B cell (primary cell): ENCODE results near the gene PPP1CB. TPM values are rescaled to one million over a fixed set of nuclear protein-coding genes. Genes with fewer than 3 reads are reported as not detected.

Experiments used
- ATAC-seq: fragments of 200-7000 bp; cut with Tn5 transposase; one replicate; pipeline ENCODE4 v1.10.0; 2021; ENCODE audit warnings: low read depth, mild to moderate bottlenecking, moderate number of reproducible peaks, moderate library complexity
- CTCF ChIA-PET: fragments of 350-600 bp; sonication (Branson Sonifier 250); formaldehyde crosslinking; loops from one replicate; lab custom pipeline; 2021; ENCODE audit warnings: antibody characterized with exemption, inconsistent platforms; lab: Charles Lee
- POLR2A ChIA-PET: fragments of 350-600 bp; sonication (Branson Sonifier 250); formaldehyde crosslinking; loops from one replicate; lab custom pipeline; 2021; ENCODE audit warnings: antibody characterized with exemption; lab: Charles Lee
- DNase-seq: peaks from one replicate; pipeline ENCODE4 v3.0.0; 2013
- H2AFZ ChIP-seq: 2 replicates; pipeline ENCODE4 v1.6.1; 2012; ENCODE audit warnings: mild to moderate bottlenecking, low read depth, low read length; ENCODE audit not compliant: insufficient read depth, poor library complexity, severe bottlenecking
- H3K27ac ChIP-seq, 2 donors: 1 replicate in 1 of 2; 2 replicates in 1 of 2; pipeline ENCODE4 v1.5.1; 2012 to 2013; ENCODE audit warnings: low read length in 2 of 2, mild to moderate bottlenecking in 2 of 2, moderate library complexity in 1 of 2
- H3K27me3 ChIP-seq, 4 experiments: fragments of 200-600 bp in 1 of 4; sonication (generic) in 1 of 4; replicated peaks in 1 of 4; 1 replicate in 2 of 4; 2 replicates in 2 of 4; pipeline versions ENCODE4 v1.6.1 to v1.7.0; 2013 to 2016; ENCODE audit warnings: low read length in 3 of 4, mild to moderate bottlenecking in 2 of 4, mixed read lengths in 1 of 4, moderate library complexity in 1 of 4; ENCODE audit not compliant: insufficient read depth in 4 of 4, control insufficient read depth in 3 of 4; ENCODE audit errors: control extremely low read depth in 1 of 4
- H3K36me3 ChIP-seq, 2 experiments: replicated peaks in 1 of 2; 1 replicate in 1 of 2; 2 replicates in 1 of 2; pipeline versions ENCODE4 v1.6.1 to v1.7.1; 2013; ENCODE audit warnings: low read length in 1 of 2; ENCODE audit not compliant: insufficient read depth in 2 of 2, control insufficient read depth in 1 of 2; ENCODE audit errors: control extremely low read depth in 1 of 2, extremely low read depth in 1 of 2
- H3K4me1 ChIP-seq, 2 donors: fragments of 200-600 bp in 1 of 2; sonication (generic) in 1 of 2; 1 replicate in 1 of 2; 2 replicates in 1 of 2; pipeline versions ENCODE4 v1.5.1 to v1.6.1; 2013 to 2017; ENCODE audit warnings: low read length in 2 of 2; ENCODE audit not compliant: control insufficient read depth in 2 of 2, insufficient read depth in 2 of 2
- H3K4me2 ChIP-seq: replicated peaks from 2 replicates; pipeline ENCODE3; 2012; ENCODE audit warnings: mild to moderate bottlenecking, low read depth, low read length; ENCODE audit not compliant: poor library complexity, severe bottlenecking
- H3K4me3 ChIP-seq, 5 experiments: fragments of 200-600 bp in 1 of 5; sonication (generic) in 1 of 5; 1 replicate in 3 of 5; 2 replicates in 2 of 5; pipeline versions ENCODE4 v1.5.1 to v1.7.0; 2011 to 2016; ENCODE audit warnings: low read length in 4 of 5, mild to moderate bottlenecking in 4 of 5, low read depth in 2 of 5, control low read depth in 1 of 5, moderate library complexity in 1 of 5; ENCODE audit not compliant: insufficient read depth in 1 of 5; ENCODE audit errors: control extremely low read depth in 1 of 5, extremely low read depth in 1 of 5
- H3K79me2 ChIP-seq: fragments of 200-600 bp; sonication (generic); one replicate; pipeline ENCODE4 v1.6.0; 2016; ENCODE audit warnings: low read length; ENCODE audit not compliant: control insufficient read depth, insufficient read depth
- H3K9ac ChIP-seq: fragments of 200-600 bp; sonication (generic); 2 replicates; pipeline ENCODE4 v1.6.1; 2017; ENCODE audit warnings: mild to moderate bottlenecking, low read length, moderate library complexity
- H3K9me3 ChIP-seq, 3 donors: one replicate each; pipeline versions ENCODE4 v1.6.1 to v1.7.1; 2013; ENCODE audit warnings: low read length in 2 of 3; ENCODE audit not compliant: control insufficient read depth in 2 of 3, insufficient read depth in 1 of 3; ENCODE audit errors: control extremely low read depth in 1 of 3
- H4K20me1 ChIP-seq: 2 replicates; pipeline ENCODE4 v1.6.0; 2012; ENCODE audit warnings: mild to moderate bottlenecking, low read length; ENCODE audit not compliant: insufficient read depth, control insufficient read depth, poor library complexity, severe bottlenecking
- H3K27ac Mint-ChIP-seq: one replicate; pipeline ENCODE4 v1.8.0; 2021; ENCODE audit warnings: mixed read lengths
- H3K27me3 Mint-ChIP-seq: one replicate; pipeline ENCODE4 v1.8.0; 2021; ENCODE audit warnings: mixed read lengths
- H3K4me1 Mint-ChIP-seq: one replicate; pipeline ENCODE4 v1.8.0; 2021; ENCODE audit warnings: mixed read lengths
- H3K4me3 Mint-ChIP-seq: one replicate; pipeline ENCODE4 v1.8.0; 2021; ENCODE audit warnings: mixed read lengths
- H3K9me3 Mint-ChIP-seq: one replicate; pipeline ENCODE4 v1.8.0; 2022; ENCODE audit warnings: mixed read lengths; ENCODE audit not compliant: insufficient read depth
- CTCF ChIP-seq: fragments of 200-600 bp; IDR thresholded peaks from one replicate; pipeline ENCODE4 v1.8.0; 2022; ENCODE audit warnings: antibody characterized with exemption, mild to moderate bottlenecking
- EZH2 ChIP-seq: IDR thresholded peaks from 2 replicates; pipeline ENCODE4 v1.6.1; 2012; ENCODE audit warnings: borderline replicate concordance, low read depth, mild to moderate bottlenecking, moderate library complexity, low read length; ENCODE audit not compliant: insufficient read depth, poor library complexity, severe bottlenecking
- WGBS: methylation state at CpG from one replicate; pipeline ENCODE4 v1.1.5; 2013; ENCODE audit warnings: missing lambda C conversion rate; ENCODE audit not compliant: insufficient coverage; 5-methylcytosine and 5-hydroxymethylcytosine counted together
- intact Hi-C: fragments of 100-400 bp; cut with micrococcal nuclease; formaldehyde crosslinking; loops from one replicate; pipeline ENCODE4 v1.10.0; 2022
- polyA plus RNA-seq: library from polyadenylated mRNA; depleted of rRNA; stranded (reverse); fragments of >200 nt; gene quantifications from 2 replicates; pipeline ENCODE4 v1.2.3, GENCODE V29; 2012
- total RNA-seq, 2 donors: library from RNA; stranded (reverse); fragments of 120-200 nt in 1 of 2; gene quantifications; 1 replicate in 1 of 2; 2 replicates in 1 of 2; pipeline versions ENCODE4 v1.2.3 to v1.2.4, GENCODE V29; 2013 to 2022

PPP1CB gene
- total and polyA plus RNA-seq, 2 donors (not counting 1 experiment from before 2014, with no cell fraction given) = 26.9 to 152 TPM

- Mint-ChIP-seq H3K27me3 (no peaks in the 10 kb centered on the region), H3K4me3 (no peak overlapping the region), H3K9me3 (no peaks in the 10 kb centered on the region), H3K27ac (no peak overlapping the region), H3K4me1 (peaks cover 19% of the 10 kb centered on the region)
- intact Hi-C loops = no loop called here
- Histone ChIP-seq H3K79me2 (peaks cover 45% of the 10 kb centered on the region), H3K4me3 (no peak overlapping the region), H4K20me1 (peaks cover 40% of the 10 kb centered on the region), H3K27ac (no peak overlapping the region), H2AFZ (no peak overlapping the region), H3K27me3 (no peaks in the 10 kb centered on the region), H3K9ac (no peak overlapping the region), H3K4me1 (no peaks in the 10 kb centered on the region), H3K9me3 (no peaks in the 10 kb centered on the region), H3K36me3 (peaks cover 25 to 57% of the 10 kb centered on the region in 2 experiments), H3K4me2 (no peak overlapping the region)
- ChIA-PET CTCF (no interaction called here), POLR2A (no interaction called here)
- WGBS = 100% methylated on average over 3 of the region's 5 CpGs
- no peak for TF ChIP-seq CTCF
- no peak for TF ChIP-seq EZH2
- no peak for DNase-seq
- no peak for ATAC-seq
Measured at GRCh38 chr2:28778392-28778791, 26.8 kb downstream of the PPP1CB start.

- H3K4me3 ChIP-seq = no peak overlapping the region
- H3K9me3 Mint-ChIP-seq = no peaks in the 10 kb centered on the region
- H3K4me2 ChIP-seq = no peak overlapping the region
- intact Hi-C loops = no loop called here
- peaks cover 34% of the 10 kb centered on the region for H4K20me1 ChIP-seq
- no peaks in the 10 kb centered on the region for H3K9me3 ChIP-seq
- CTCF ChIA-PET = interaction anchor here (1.6 kb wide), 1 partner anchor 185 kb away, joined by 7 read pairs; no protein-coding TSS in a partner anchor
- no peaks in the 10 kb centered on the region for H3K27me3 Mint-ChIP-seq
- no CpG with 5 or more reads among the region's 2 CpGs for WGBS
- H3K36me3 ChIP-seq = peaks cover 28 to 63% of the 10 kb centered on the region in 2 experiments
- POLR2A ChIA-PET = no interaction called here
- peaks cover 15% of the 10 kb centered on the region for H3K4me1 Mint-ChIP-seq
- peaks cover 39% of the 10 kb centered on the region for H3K79me2 ChIP-seq
- no peak for TF ChIP-seq CTCF
- TF ChIP-seq EZH2 = no peak
- no peak for DNase-seq
- H3K4me3 Mint-ChIP-seq = no peak overlapping the region
- H3K9ac ChIP-seq = no peak overlapping the region
- no peaks in the 10 kb centered on the region for H3K4me1 ChIP-seq
- no peak overlapping the region for H3K27ac Mint-ChIP-seq
- no peaks in the 10 kb centered on the region for H3K27me3 ChIP-seq
- no peak overlapping the region for H2AFZ ChIP-seq
- H3K27ac ChIP-seq = no peak overlapping the region
- ATAC-seq = no peak
Measured at GRCh38 chr2:28779001-28779400, 27.4 kb downstream of the PPP1CB start.
